Measurements from ENCODE around the gene MPI. TPM values are rescaled to one million over a fixed set of nuclear protein-coding genes. Genes with fewer than 3 reads are reported as not detected.

The MPI gene
- total RNA-seq, result 36.5 and 63.0 TPM in 2 replicates

GRCh38 chr15:74889883-74890664, at the start of gene MPI:
Gene MPI, plus strand, starts transcription at chr15:74890042. Its CDS starts 32 bp downstream, at chr15:74890074.

DNA sequence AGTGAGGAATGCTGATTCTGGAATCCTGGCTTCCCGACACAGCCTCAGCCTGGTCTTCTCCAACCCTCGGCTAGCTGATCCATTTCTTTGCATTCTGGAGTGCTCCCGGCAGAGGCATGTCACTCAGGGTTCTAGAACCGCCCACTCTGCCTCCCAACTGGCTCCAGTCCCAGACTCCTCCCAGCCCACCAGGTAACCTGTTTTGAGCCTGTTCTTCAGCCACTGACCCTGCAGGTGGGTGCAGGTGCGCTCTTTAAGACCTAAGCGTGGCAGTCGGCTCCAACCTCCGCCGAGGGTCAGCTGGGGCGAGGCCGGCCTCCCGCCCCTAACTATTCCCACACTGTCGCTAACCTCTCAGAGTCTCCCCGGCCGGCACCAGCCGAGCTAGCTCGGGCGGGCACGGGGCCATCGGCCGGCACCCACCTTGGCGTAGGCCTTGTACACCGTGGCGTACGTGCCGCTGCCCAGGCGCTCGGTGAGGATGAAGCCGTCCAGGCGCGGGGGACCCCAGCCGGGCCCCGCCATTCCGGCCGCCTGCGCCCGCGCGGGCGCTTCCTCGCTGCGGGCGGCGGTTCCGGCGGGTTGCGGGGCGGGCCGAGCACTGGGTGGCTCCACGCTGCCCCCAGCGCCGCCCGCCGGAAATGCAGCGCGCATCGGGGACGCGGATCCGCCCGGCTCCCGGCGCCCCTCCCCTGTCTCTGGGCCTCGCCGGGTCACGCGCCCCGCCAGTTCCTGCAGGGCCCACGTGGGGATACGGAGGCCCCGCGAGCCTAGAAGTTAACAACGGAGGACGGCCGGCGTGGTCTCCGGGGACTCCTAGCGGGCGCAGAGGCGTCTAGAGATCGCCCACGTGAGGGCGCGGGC, 47.0 kb upstream of the MPI start, which contains the start of gene ULK3:
Gene ULK3, minus strand, starts transcription at position 576 of the 864 bp plus-strand sequence. Its CDS starts 51 bp downstream, at position 525.

GRCh38 chr15:74873036-74873755, 16.6 kb upstream of the MPI start, which contains the start of gene SCAMP2:
Gene SCAMP2, minus strand, starts transcription at chr15:74873365. Its CDS starts 110 bp downstream, at chr15:74873255.

DNA sequence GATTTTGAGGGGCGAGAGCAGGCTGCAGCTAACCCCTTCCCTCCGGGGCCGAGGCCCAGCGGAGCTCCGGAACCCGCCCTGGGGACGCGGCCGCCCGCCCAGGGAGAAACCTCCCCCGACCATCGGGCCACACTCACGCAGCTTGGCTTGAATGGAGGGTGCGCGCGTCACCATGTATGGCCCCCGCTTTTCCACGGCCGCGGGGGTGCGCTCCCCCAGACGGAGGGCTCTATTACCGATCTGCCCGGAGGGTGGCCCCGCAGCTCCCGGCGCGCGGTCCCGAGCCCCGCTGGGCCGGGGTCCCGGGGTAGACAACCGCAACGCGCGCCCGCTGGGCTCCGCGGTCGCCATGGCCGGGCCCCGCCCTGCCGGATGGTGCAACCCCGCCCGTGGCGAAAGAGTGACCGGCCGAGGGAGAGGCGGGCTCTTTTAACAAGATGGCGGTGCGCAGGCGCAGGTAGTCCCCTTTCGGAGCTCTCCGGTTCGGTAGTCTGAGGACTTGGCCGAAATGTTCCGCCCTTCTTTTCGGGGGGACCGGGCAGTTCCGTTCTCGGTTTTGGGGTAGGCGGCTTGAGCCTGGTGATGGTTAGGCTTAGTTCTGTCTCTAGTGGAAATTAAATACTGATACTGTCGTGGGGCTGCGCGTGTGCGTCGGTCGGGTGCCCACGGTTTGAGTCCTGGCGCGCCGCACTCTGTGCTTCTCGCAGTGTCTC, 16.8 kb downstream of the MPI start, which contains the start of gene FAM219B:
Gene FAM219B, minus strand, starts transcription at position 402 of the 713 bp plus-strand sequence. Its CDS starts 51 bp downstream, at position 351.

GRCh38 chr15:74937590-74938371, 47.9 kb downstream of the MPI start, which contains the start of gene COX5A:
Gene COX5A, minus strand, starts transcription at chr15:74938073. Its CDS starts 59 bp downstream, at chr15:74938014.

Small RNA genes within 50 kb of the gene (small RNA-seq; reads per million reads assigned to genes)
- 0.55 reads per million, percentile 31 among the genes with 10 or more reads in this experiment for gene MIR6882

Other genes starting within 250 kb of the MPI start
- 10.6 and 14.0 TPM in 2 replicates for gene EDC3, start 194.0 kb upstream of the MPI start, total RNA-seq
- gene CYP1A1, start 164.5 kb upstream of the MPI start, total RNA-seq, result 0.11 TPM in 1 of 2 replicates, not detected in the other
- gene CYP1A2, start 141.2 kb upstream of the MPI start, total RNA-seq, result not detected in 2 replicates
- 20.3 and 27.1 TPM in 2 replicates for gene CSK, start 108.0 kb upstream of the MPI start, total RNA-seq
- gene LMAN1L, start 77.2 kb upstream of the MPI start, total RNA-seq, result 0.11 TPM in 1 of 2 replicates, not detected in the other
- gene CPLX3, start 63.4 kb upstream of the MPI start, total RNA-seq, result not detected in 2 replicates
- gene ULK3, start 46.9 kb upstream of the MPI start, total RNA-seq, result 6.3 and 8.2 TPM in 2 replicates
- gene SCAMP2, start 16.7 kb upstream of the MPI start, total RNA-seq, result 29.8 and 54.7 TPM in 2 replicates
- gene FAM219B, start 16.8 kb downstream of the MPI start, total RNA-seq, result 30.1 and 31.4 TPM in 2 replicates
- gene COX5A, start 48.0 kb downstream of the MPI start, total RNA-seq, result 23.9 and 32.9 TPM in 2 replicates
- gene RPP25, start 66.7 kb downstream of the MPI start, total RNA-seq, result 0.98 and 2.0 TPM in 2 replicates
- 0.39 and 0.87 TPM in 2 replicates for gene SCAMP5, start 105.5 kb downstream of the MPI start, total RNA-seq
- gene PPCDC, start 133.5 kb downstream of the MPI start, total RNA-seq, result 11.2 and 12.2 TPM in 2 replicates